HG03460 (cell line): ENCODE results near the gene L3MBTL1.
"Not testable (repeated sequence)": the region's sequence is repeated elsewhere in the genome, so short reads cannot be mapped to it uniquely, and the experiment has no call there.

Source experiments
- ATAC-seq: cut with Tn5 transposase; IDR thresholded peaks from one replicate; pipeline ENCODE4 v1.9.1; 2021; ENCODE audit not compliant: unreplicated experiment

The L3MBTL1 gene

GRCh38 chr20:43502021-43502420 is 5.5 kb upstream of the L3MBTL1 start:
- not testable (repeated sequence) for ATAC-seq

- no peak for ATAC-seq
Observed at GRCh38 chr20:43506238-43506637, 1.3 kb upstream of the L3MBTL1 start.

DNA sequence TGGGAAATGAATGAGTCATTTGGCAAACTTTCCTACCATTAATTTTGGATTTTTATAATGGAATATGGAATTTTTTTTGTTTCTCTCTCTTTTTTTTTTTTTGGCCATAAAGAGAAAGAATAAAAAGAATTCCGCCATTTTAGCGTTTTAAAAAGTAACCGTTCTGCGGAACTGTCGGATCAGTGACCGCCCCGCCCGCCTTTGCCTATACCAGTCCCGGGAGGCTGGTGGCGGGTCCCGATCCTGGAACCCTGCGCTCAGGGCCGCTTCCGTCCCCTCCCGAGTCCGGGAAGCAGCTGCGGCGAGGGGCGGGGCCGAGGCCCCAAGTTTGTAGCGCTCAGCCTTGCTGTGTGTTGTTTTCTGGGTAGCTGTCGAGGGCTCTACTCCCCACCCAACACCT is 609 bp downstream of the L3MBTL1 start:
- ATAC-seq: no peak

GRCh38 chr20:43508604-43509040 is 1.1 kb downstream of the L3MBTL1 start:
- ATAC-seq: no peak

GRCh38 chr20:43511879-43512278 is 4.4 kb downstream of the L3MBTL1 start:
- no peak for ATAC-seq

- no peak for ATAC-seq
Observed at GRCh38 chr20:43513372-43513930, 6.0 kb downstream of the L3MBTL1 start.

GRCh38 chr20:43513931-43514647 is 6.6 kb downstream of the L3MBTL1 start:
- ATAC-seq: peak; percentile 77

DNA sequence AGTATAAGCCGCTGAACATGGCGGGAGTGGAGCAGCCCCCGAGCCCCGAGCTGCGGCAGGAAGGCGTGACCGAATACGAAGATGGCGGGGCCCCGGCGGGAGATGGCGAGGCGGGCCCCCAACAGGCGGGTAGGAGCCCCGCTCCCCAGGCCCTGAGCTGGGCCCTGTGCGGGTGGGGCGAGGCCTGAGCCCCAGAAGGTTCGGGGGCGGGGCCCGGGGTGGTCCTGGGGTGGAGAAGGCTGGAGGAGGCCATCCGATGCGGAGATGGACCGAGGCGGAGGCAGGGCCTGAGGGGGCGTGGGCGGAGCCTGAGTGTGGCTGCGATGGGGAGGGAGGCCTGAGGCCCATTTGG is 7.1 kb downstream of the L3MBTL1 start:
- peak; percentile 6 for ATAC-seq

DNA sequence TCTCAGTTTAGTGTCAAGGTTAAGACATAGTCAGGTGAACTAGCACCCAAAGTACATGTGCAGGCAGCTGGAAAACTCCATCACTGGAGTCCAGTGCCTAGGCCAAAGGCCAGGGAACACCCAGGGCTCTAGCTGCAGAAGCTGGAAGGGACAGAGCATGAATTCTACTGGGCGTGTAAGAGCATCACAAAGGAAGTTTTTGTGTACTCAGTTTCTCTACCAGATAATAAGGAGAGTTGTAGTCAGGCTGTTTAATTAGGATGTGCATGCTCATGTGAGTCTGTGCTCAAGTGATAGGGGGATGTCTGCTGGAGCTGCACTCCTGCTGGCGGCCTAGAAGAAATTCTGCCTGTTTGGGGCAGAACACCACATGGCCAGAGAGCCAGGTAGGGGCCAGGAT is 8.1 kb downstream of the L3MBTL1 start:
- no peak for ATAC-seq

- no peak for ATAC-seq
Observed at GRCh38 chr20:43516251-43516824, 8.8 kb downstream of the L3MBTL1 start.

DNA sequence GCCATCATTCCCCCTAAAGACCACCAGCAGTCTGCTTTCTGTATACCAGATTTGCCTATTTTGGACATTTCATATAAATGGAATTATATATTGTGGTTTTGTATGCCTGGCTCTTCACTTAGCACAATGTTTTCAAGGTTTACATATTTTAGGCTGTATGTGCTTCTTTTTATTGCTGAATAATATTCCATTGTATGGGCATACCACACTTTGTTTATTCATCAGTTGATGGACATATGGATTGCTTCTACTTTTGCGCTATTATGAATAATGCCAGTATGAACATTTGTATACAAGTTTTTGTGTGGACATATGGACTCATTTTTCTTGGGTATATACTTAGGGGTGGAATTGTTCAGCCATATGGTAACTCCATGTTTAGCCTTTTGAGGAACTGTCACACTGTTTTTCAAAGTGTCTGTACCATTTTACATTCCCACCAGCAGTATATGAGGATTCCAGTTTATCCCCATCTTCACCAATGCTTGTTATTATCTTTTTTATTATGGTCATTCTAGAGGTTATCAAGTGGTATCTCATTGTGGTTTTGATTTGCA is 12.7 kb downstream of the L3MBTL1 start:
- ATAC-seq: no peak

DNA sequence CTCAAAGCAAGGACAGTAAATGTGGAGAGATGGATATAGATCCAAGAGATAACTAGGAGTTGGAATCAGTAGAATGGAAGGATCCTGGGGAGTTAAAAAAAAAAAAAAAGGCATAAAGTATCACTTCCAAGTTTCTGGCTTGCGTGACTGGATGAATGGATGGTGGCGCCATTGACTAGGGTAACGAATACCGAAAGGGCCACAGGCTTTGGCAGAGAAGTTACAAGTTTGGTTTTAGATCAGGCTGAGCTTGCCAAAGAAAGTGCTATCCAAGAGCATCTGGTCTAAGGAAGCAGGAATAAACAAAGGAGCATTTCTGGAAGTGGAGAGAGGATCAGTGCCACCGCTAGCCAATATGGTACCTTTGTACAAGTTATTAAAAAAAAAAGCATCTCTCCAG is 17.5 kb downstream of the L3MBTL1 start:
- no peak for ATAC-seq

DNA sequence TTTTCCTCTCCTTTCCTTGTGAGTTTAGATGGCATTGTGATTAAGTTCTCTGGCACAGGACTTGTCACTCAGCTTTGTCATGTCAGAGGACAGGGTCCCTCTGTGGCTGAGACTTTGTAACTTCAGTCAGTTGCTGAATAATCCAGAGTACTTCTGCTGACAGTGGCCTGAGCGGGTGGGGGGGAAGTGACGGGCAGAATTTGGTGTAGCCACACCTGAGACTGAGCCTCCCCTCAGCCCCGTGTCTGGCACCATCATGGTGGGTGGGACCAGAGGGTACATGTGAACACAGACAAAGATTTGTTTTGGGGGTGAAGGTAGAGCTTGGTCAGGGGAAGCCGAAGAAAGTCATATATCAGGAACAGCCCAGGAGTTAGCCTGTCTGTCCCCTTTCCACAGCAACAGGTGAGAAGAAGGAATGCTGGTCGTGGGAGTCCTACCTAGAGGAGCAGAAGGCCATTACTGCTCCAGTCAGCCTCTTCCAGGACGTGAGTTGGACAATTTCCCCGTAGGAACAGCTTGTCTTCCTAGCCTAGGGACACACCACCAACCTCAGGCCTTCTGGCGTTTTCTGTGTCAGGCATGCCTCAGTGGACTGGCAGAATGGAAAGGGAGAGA is 20.9 kb downstream of the L3MBTL1 start:
- no peak for ATAC-seq

- no peak for ATAC-seq
Observed at GRCh38 chr20:43529051-43529450, 21.6 kb downstream of the L3MBTL1 start.

DNA sequence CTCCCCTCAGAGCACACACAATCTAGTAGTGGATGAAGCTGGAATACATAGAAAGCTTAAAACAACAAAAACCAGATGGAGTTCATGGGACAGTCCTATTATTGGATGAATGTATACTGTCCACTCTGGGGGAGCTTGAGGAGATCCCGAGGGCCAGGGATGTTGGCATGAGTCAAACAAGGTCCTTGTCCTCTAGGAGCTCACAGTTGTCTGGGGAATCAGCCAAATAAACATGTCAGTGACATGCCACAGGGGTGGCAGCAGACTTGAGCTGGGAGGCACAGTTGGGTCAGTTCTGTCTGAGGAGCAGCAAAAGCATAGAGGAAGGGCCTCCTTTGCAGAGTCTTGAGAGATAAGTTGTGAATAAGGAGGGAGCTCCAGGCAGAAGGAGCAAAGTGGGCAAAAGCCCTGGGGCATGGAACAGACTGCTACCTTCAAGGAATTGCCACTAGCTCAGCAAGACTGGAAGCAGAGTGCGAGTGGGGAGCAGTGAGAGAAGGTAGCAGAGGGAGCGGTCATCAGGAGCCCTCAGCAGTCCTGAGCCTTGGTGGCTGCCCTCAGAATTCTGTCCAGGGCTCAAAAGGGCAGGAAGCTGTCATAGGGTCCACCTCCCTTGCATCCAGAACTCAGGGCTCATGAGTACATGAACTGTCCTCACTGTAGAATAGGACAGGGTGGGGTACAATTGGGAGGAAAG is 22.1 kb downstream of the L3MBTL1 start:
- ATAC-seq: no peak

DNA sequence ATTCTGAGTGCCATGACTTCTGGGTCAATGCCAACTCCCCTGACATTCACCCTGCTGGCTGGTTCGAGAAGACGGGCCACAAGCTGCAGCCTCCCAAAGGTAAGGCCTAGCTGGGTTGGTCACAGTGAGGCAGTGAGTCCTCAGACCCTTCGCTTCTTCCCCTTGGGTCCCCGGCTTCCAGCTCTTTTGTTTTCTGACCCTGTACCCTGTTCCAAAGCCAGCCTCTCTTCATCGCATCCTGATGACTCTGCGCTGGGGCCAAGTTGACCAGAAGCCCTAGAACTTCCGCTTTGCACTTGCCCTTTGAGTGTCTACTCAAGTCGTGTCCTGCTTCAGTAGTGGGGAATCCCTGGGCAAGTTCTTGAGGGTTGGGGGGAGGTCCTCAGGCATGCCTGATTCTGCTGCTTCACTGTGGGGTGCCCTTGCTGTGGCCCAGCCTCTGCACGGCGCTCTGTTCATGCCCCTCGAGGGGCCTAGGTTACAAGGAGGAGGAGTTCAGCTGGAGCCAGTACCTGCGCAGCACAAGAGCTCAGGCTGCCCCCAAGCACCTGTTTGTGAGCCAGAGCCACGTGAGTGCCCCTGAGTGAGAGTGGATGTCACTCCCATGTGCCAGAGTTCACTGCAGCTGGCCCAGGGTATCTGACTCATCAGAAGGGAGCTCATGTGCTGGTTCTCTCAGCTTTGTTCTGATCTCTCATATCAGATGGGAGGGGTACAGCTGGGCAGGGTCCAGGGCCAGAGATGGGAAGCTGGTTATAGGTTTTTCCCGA is 23.0 kb downstream of the L3MBTL1 start:
- no peak for ATAC-seq

DNA sequence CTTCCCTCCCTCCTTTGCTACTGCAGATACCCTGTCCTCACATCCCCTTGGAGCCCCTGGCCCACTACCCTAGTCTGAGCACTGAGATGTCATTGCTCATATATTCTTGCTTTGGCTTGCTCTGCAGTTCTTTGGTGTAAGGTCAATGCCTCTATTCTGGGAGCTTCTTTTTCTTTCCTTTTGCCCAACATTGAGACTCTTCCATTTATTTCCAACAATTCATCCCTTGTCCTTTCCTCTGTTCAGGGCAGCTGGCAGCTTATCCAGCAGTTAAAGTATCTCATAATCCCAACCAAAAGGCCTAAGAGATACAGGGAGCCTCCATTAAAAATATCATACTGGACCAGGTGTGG is 23.6 kb downstream of the L3MBTL1 start:
- ATAC-seq: no peak

DNA sequence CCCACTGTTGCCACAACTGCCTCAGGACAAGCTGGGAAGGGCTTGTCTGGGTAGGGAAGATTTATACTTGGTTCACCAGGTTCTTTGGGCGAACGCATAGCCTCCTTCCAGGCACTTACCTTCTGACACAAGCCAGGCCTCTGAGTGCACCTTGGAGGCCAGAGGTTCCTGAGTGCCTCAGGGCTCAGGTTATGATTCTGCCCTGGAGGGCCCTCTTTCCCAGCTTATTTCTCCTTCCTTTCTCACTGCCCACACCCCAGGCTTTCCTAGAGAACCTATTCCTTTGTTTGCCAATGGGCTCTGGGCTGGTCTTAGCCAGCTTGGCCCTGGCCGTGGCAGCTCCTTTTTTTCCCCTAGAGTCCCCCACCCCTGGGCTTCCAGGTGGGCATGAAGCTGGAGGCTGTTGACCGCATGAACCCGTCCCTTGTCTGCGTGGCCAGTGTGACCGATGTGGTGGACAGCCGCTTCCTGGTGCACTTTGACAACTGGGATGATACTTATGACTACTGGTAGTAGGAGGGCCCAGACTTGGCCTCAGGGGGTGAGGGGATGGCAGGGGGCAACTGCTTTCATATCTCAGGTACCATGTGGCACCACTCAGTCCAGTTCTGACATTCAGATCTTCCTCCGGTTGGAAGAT is 25.0 kb downstream of the L3MBTL1 start:
- ATAC-seq: no peak

DNA sequence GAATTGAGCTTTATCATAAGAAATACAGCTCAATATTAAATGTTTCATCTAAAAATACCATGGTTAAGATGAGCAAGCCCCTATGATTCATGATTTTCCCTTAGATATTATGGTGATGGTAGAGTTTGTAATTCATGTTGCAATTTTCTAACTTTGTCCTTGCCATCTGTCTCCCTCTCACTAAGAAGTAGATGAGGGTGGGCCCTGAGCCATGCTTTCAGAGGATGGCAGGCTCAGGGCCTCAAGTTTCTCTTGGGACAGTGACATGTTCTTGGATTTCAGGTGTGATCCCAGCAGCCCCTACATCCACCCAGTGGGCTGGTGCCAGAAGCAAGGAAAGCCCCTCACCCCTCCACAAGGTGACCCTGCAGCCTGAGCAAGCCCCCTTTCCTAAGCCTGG is 25.6 kb downstream of the L3MBTL1 start:
- ATAC-seq: no peak

DNA sequence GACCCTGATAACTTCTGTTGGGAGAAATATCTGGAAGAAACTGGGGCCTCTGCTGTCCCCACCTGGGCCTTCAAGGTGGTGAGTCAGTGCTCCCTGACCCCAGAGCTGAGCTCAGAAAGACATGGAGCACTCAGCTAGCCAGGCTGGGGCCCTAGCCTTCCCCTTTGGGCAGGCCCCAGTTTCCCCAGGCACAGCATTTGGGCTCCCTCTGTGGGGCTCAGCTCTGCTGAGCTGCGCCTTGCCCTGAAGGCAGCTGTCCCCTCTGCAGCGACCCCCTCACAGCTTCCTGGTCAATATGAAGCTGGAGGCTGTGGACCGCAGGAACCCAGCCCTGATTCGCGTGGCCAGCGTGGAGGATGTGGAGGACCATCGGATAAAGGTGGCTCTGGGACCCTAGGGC is 26.5 kb downstream of the L3MBTL1 start:
- no peak for ATAC-seq
